ENCODE measurements around the gene PTGS1. TPM values are rescaled to one million over a fixed set of nuclear protein-coding genes. Genes with fewer than 3 reads are reported as not detected.

PTGS1 gene
- total RNA-seq (2022; extraction: Qiagen RNA extraction): 1.5 to 2.1 TPM (median 1.7 TPM) in 5 replicates

GRCh38 chr9:122370869-122371755, at the start of gene PTGS1:
Gene PTGS1 (plus strand): TSS chr9:122371024. CDS start chr9:122371085, 61 bp downstream.

Other genes starting within 250 kb of the PTGS1 start
- gene NDUFA8, start 211.2 kb upstream of the PTGS1 start, total RNA-seq (2022; extraction: Qiagen RNA extraction): 101 to 119 TPM (median 113 TPM) in 5 replicates
- not detected in 5 replicates for gene MORN5, start 211.1 kb upstream of the PTGS1 start, total RNA-seq (2022; extraction: Qiagen RNA extraction)
- gene LHX6, start 142.1 kb upstream of the PTGS1 start, total RNA-seq (2022; extraction: Qiagen RNA extraction): 1.9 to 2.4 TPM (median 2.1 TPM) in 5 replicates
- 18.1 to 23.5 TPM (median 21.7 TPM) in 5 replicates for gene RBM18, start 106.2 kb upstream of the PTGS1 start, total RNA-seq (2022; extraction: Qiagen RNA extraction)
- 62.3 to 76.7 TPM (median 66.0 TPM) in 5 replicates for gene MRRF, start 106.1 kb upstream of the PTGS1 start, total RNA-seq (2022; extraction: Qiagen RNA extraction)
- gene OR1J1, start 106.9 kb downstream of the PTGS1 start, total RNA-seq (2022; extraction: Qiagen RNA extraction): not detected in 5 replicates
- gene OR1J2, start 139.8 kb downstream of the PTGS1 start, total RNA-seq (2022; extraction: Qiagen RNA extraction): not detected in 5 replicates
- not detected in 5 replicates for gene OR1J4, start 148.1 kb downstream of the PTGS1 start, total RNA-seq (2022; extraction: Qiagen RNA extraction)
- gene OR1N1, start 156.3 kb downstream of the PTGS1 start, total RNA-seq (2022; extraction: Qiagen RNA extraction): not detected in 5 replicates
- not detected in 5 replicates for gene OR1N2, start 182.1 kb downstream of the PTGS1 start, total RNA-seq (2022; extraction: Qiagen RNA extraction)
- not detected in 5 replicates for gene OR1L8, start 212.4 kb downstream of the PTGS1 start, total RNA-seq (2022; extraction: Qiagen RNA extraction)
- not detected in 5 replicates for gene OR1Q1, start 243.7 kb downstream of the PTGS1 start, total RNA-seq (2022; extraction: Qiagen RNA extraction)